ENCODE measurements around the gene NUP188. TPM values are rescaled to one million over a fixed set of nuclear protein-coding genes. Genes with fewer than 3 reads are reported as not detected.
A peak's percentile ranks its signal among the peaks of the same experiment; 100 is the strongest.

NUP188 gene
- total and polyA plus RNA-seq, 2 donors, result 19.2 to 22.0 TPM

GRCh38 chr9:128913048-128913900 lies 34.2 kb upstream of the NUP188 start:
- no peak overlapping the region for H3K4me3 ChIP-seq (ENCODE audit: low read length in 2 of 2)
- WGBS, result 95% methylated on average over 15 of the region's 15 CpGs
- no peak for DNase-seq (ENCODE audit: low read depth in 6 of 9, low spot score in 9 of 9)

GRCh38 chr9:128913995-128914772 lies 33.3 kb upstream of the NUP188 start:
- DNase-seq (ENCODE audit: low read depth in 6 of 9, low spot score in 9 of 9), result no peak
- 96% methylated on average over 23 of the region's 23 CpGs for whole genome bisulfite sequencing

More at GRCh38 chr9:128913048-128913900, 34.2 kb upstream of the NUP188 start:
- peaks cover 0 to 14% of the 10 kb centered on the region in 2 donors for H3K4me1 ChIP-seq (ENCODE audit: control insufficient read depth in 2 of 2, insufficient read depth in 2 of 2, low read length in 2 of 2)
- peaks cover 69 to 79% of the 10 kb centered on the region in 2 donors for H3K36me3 ChIP-seq (ENCODE audit: control insufficient read depth in 2 of 2, insufficient read depth in 2 of 2, low read length in 1 of 2)
- no peaks in the 10 kb centered on the region for H3K27me3 ChIP-seq (ENCODE audit: control insufficient read depth in 2 of 2, insufficient read depth in 1 of 2, low read length in 1 of 2)
- no peak overlapping the region for H3K27ac ChIP-seq (ENCODE audit: low read depth in 1 of 2, low read length in 1 of 2)
- no peaks in the 10 kb centered on the region for H3K9me3 ChIP-seq (ENCODE audit: control insufficient read depth in 2 of 2, insufficient read depth in 1 of 2, low read length in 1 of 2)

GRCh38 chr9:128916204-128916603 lies 31.3 kb upstream of the NUP188 start:
- Histone ChIP-seq H3K4me3 (ENCODE audit: low read length in 2 of 2) (no peak overlapping the region), H3K27me3 (ENCODE audit: control insufficient read depth in 2 of 2, insufficient read depth in 1 of 2, low read length in 1 of 2) (no peaks in the 10 kb centered on the region), H3K9me3 (ENCODE audit: control insufficient read depth in 2 of 2, insufficient read depth in 1 of 2, low read length in 1 of 2) (no peaks in the 10 kb centered on the region), H3K36me3 (ENCODE audit: control insufficient read depth in 2 of 2, insufficient read depth in 2 of 2, low read length in 1 of 2) (peaks cover 47 to 54% of the 10 kb centered on the region in 2 donors), H3K27ac (ENCODE audit: low read depth in 1 of 2, low read length in 1 of 2) (no peak overlapping the region), H3K4me1 (ENCODE audit: control insufficient read depth in 2 of 2, insufficient read depth in 2 of 2, low read length in 2 of 2) (peaks cover 0 to 21% of the 10 kb centered on the region in 2 donors)
- WGBS, result 97% methylated on average over 18 of the region's 18 CpGs
- no peak for DNase-seq (ENCODE audit: low read depth in 6 of 9, low spot score in 9 of 9)

More at GRCh38 chr9:128913995-128914772, 33.3 kb upstream of the NUP188 start:
- Histone ChIP-seq H3K27me3 (ENCODE audit: control insufficient read depth in 2 of 2, insufficient read depth in 1 of 2, low read length in 1 of 2) (no peaks in the 10 kb centered on the region), H3K27ac (ENCODE audit: low read depth in 1 of 2, low read length in 1 of 2) (no peak overlapping the region), H3K4me3 (ENCODE audit: low read length in 2 of 2) (no peak overlapping the region), H3K36me3 (ENCODE audit: control insufficient read depth in 2 of 2, insufficient read depth in 2 of 2, low read length in 1 of 2) (peaks cover 60 to 70% of the 10 kb centered on the region in 2 donors), H3K4me1 (ENCODE audit: control insufficient read depth in 2 of 2, insufficient read depth in 2 of 2, low read length in 2 of 2) (peaks cover 0 to 20% of the 10 kb centered on the region in 2 donors), H3K9me3 (ENCODE audit: control insufficient read depth in 2 of 2, insufficient read depth in 1 of 2, low read length in 1 of 2) (no peaks in the 10 kb centered on the region)

GRCh38 chr9:128916745-128917144 lies 30.8 kb upstream of the NUP188 start:
- H3K4me3 ChIP-seq (ENCODE audit: low read length in 2 of 2), result no peak overlapping the region
- no peaks in the 10 kb centered on the region for H3K9me3 ChIP-seq (ENCODE audit: control insufficient read depth in 2 of 2, insufficient read depth in 1 of 2, low read length in 1 of 2)
- H3K27ac ChIP-seq (ENCODE audit: low read depth in 1 of 2, low read length in 1 of 2), result peak overlapping the region in 1 of 2 donors; percentile 58
- peaks cover 41 to 49% of the 10 kb centered on the region in 2 donors for H3K36me3 ChIP-seq (ENCODE audit: control insufficient read depth in 2 of 2, insufficient read depth in 2 of 2, low read length in 1 of 2)
- H3K4me1 ChIP-seq (ENCODE audit: control insufficient read depth in 2 of 2, insufficient read depth in 2 of 2, low read length in 2 of 2), result peaks cover 0 to 22% of the 10 kb centered on the region in 2 donors
- no peaks in the 10 kb centered on the region for H3K27me3 ChIP-seq (ENCODE audit: control insufficient read depth in 2 of 2, insufficient read depth in 1 of 2, low read length in 1 of 2)
- DNase-seq (ENCODE audit: low read depth in 6 of 9, low spot score in 9 of 9), result no peak
- 97% methylated on average over 11 of the region's 11 CpGs for WGBS

GRCh38 chr9:128917151-128917849 lies 30.2 kb upstream of the NUP188 start:
- H3K4me1 ChIP-seq (ENCODE audit: control insufficient read depth in 2 of 2, insufficient read depth in 2 of 2, low read length in 2 of 2), result peaks cover 0 to 28% of the 10 kb centered on the region in 2 donors
- H3K27ac ChIP-seq (ENCODE audit: low read depth in 1 of 2, low read length in 1 of 2), result peak overlapping the region in 1 of 2 donors; percentile 46
- peaks cover 39 to 48% of the 10 kb centered on the region in 2 donors for H3K36me3 ChIP-seq (ENCODE audit: control insufficient read depth in 2 of 2, insufficient read depth in 2 of 2, low read length in 1 of 2)
- 96% methylated on average over 26 of the region's 26 CpGs for WGBS
- no peak for DNase-seq (ENCODE audit: low read depth in 6 of 9, low spot score in 9 of 9)
- no peaks in the 10 kb centered on the region for H3K27me3 ChIP-seq (ENCODE audit: control insufficient read depth in 2 of 2, insufficient read depth in 1 of 2, low read length in 1 of 2)
- no peak overlapping the region for H3K4me3 ChIP-seq (ENCODE audit: low read length in 2 of 2)
- no peaks in the 10 kb centered on the region for H3K9me3 ChIP-seq (ENCODE audit: control insufficient read depth in 2 of 2, insufficient read depth in 1 of 2, low read length in 1 of 2)

GRCh38 chr9:128918921-128919320 lies 28.6 kb upstream of the NUP188 start:
- Histone ChIP-seq H3K4me1 (ENCODE audit: control insufficient read depth in 2 of 2, insufficient read depth in 2 of 2, low read length in 2 of 2) (peaks cover 2 to 33% of the 10 kb centered on the region in 2 donors), H3K27me3 (ENCODE audit: control insufficient read depth in 2 of 2, insufficient read depth in 1 of 2, low read length in 1 of 2) (no peaks in the 10 kb centered on the region), H3K4me3 (ENCODE audit: low read length in 2 of 2) (no peak overlapping the region), H3K9me3 (ENCODE audit: control insufficient read depth in 2 of 2, insufficient read depth in 1 of 2, low read length in 1 of 2) (no peaks in the 10 kb centered on the region), H3K36me3 (ENCODE audit: control insufficient read depth in 2 of 2, insufficient read depth in 2 of 2, low read length in 1 of 2) (peaks cover 34 to 36% of the 10 kb centered on the region in 2 donors), H3K27ac (ENCODE audit: low read depth in 1 of 2, low read length in 1 of 2) (no peak overlapping the region)
- 15% methylated on average over 2 of the region's 2 CpGs for WGBS
- peak in 1 of 9 donors; percentile 34 for DNase-seq (ENCODE audit: low read depth in 6 of 9, low spot score in 9 of 9)

GRCh38 chr9:128919402-128920089 lies 28.0 kb upstream of the NUP188 start:
- H3K36me3 ChIP-seq (ENCODE audit: control insufficient read depth in 2 of 2, insufficient read depth in 2 of 2, low read length in 1 of 2), result peaks cover 29 to 30% of the 10 kb centered on the region in 2 donors
- no peaks in the 10 kb centered on the region for H3K9me3 ChIP-seq (ENCODE audit: control insufficient read depth in 2 of 2, insufficient read depth in 1 of 2, low read length in 1 of 2)
- no peak for DNase-seq (ENCODE audit: low read depth in 6 of 9, low spot score in 9 of 9)
- no peak overlapping the region for H3K27ac ChIP-seq (ENCODE audit: low read depth in 1 of 2, low read length in 1 of 2)
- no peak overlapping the region for H3K4me3 ChIP-seq (ENCODE audit: low read length in 2 of 2)
- peaks cover 2 to 33% of the 10 kb centered on the region in 2 donors for H3K4me1 ChIP-seq (ENCODE audit: control insufficient read depth in 2 of 2, insufficient read depth in 2 of 2, low read length in 2 of 2)
- 96% methylated on average over 14 of the region's 14 CpGs for WGBS
- no peaks in the 10 kb centered on the region for H3K27me3 ChIP-seq (ENCODE audit: control insufficient read depth in 2 of 2, insufficient read depth in 1 of 2, low read length in 1 of 2)

- Histone ChIP-seq H3K27me3 (ENCODE audit: control insufficient read depth in 2 of 2, insufficient read depth in 1 of 2, low read length in 1 of 2) (no peaks in the 10 kb centered on the region), H3K27ac (ENCODE audit: low read depth in 1 of 2, low read length in 1 of 2) (peak within 1 kb of the TSS in 1 of 2 donors; percentile 57), H3K4me3 (ENCODE audit: low read length in 2 of 2) (peak within 1 kb of the TSS in 1 of 2 donors; percentile 58), H3K4me1 (ENCODE audit: control insufficient read depth in 2 of 2, insufficient read depth in 2 of 2, low read length in 2 of 2) (peaks cover 2 to 33% of the 10 kb centered on the region in 2 donors), H3K36me3 (ENCODE audit: control insufficient read depth in 2 of 2, insufficient read depth in 2 of 2, low read length in 1 of 2) (peaks cover 26 to 27% of the 10 kb centered on the region in 2 donors), H3K9me3 (ENCODE audit: control insufficient read depth in 2 of 2, insufficient read depth in 1 of 2, low read length in 1 of 2) (no peaks in the 10 kb centered on the region)
- no peak for DNase-seq (ENCODE audit: low read depth in 6 of 9, low spot score in 9 of 9)
- WGBS, result 87% methylated on average over 13 of the region's 13 CpGs
Measured at GRCh38 chr9:128920381-128921058, 27.0 kb upstream of the NUP188 start, which contains the start of gene PHYHD1. TSS of gene PHYHD1 (plus strand) at chr9:128920982. CDS start at chr9:128922324, 1,342 bp downstream.

Data from thymus (tissue), 11 donors.